Measurements from ENCODE around the gene CNPY1.

GRCh38 chr7:155585532-155585895 lies 39.2 kb upstream of the CNPY1 start:
- TF ChIP-seq EZH2 (IDR thresholded peaks at IDR 0.05; ENCODE audit: insufficient read depth, poor library complexity, severe bottlenecking) (no peak), EZH2phosphoT487 (IDR thresholded peaks at IDR 0.05; ENCODE audit: insufficient read depth, low read depth) (no peak)
